GM12878 (cell line): Measurements from ENCODE around the gene RNU6-1. TPM values are rescaled to one million over a fixed set of nuclear protein-coding genes. Genes with fewer than 3 reads are reported as not detected.

ENCODE experiments used
- ATAC-seq: fragments of 200-7000 bp; cut with Tn5 transposase; 3 replicates; pipeline ENCODE4 v1.9.1; 2020; ENCODE audit warnings: mild to moderate bottlenecking, moderate library complexity
- BruUV-seq: library from RNA; stranded (reverse); fragments of 400-500 nt; replicated peaks from 2 replicates; lab custom pipeline; 2021; lab: Mats Ljungman, UMichigan
- CTCF ChIA-PET: fragments of 300-600 bp; sonication (Branson Sonifier 250); formaldehyde crosslinking; extraction: SDS; loops from one replicate; lab custom pipeline; 2021; ENCODE audit warnings: inconsistent platforms; lab: Yijun Ruan, JAX
- POLR2A ChIA-PET: fragments of 350-600 bp; formaldehyde crosslinking; extraction: SDS; loops from one replicate; lab custom pipeline; 2021; ENCODE audit warnings: inconsistent platforms; lab: Charles Lee
- RAD21 ChIA-PET: fragments of 300-600 bp; sonication (Branson Sonifier 250); formaldehyde crosslinking; loops from one replicate; lab custom pipeline; 2023; ENCODE audit warnings: antibody characterized with exemption; ENCODE audit not compliant: unreplicated experiment; lab: Charles Lee
- SMC1A ChIA-PET: fragments of 300-600 bp; sonication (Branson Sonifier 250); formaldehyde crosslinking; loops from one replicate; lab custom pipeline; 2023; ENCODE audit not compliant: unreplicated experiment, uncharacterized antibody; lab: Charles Lee
- DNase-seq: peaks from one replicate; pipeline ENCODE4 v3.0.0-alpha.2; 2011; ENCODE audit warnings: low read depth, low spot score
- FAIRE-seq: peaks from 3 replicates; lab custom pipeline; 2011; peaks lifted over from hg19 to GRCh38; lab: Jason Lieb, UNC
- H2AFZ ChIP-seq: 2 replicates; pipeline ENCODE4 v1.6.0; 2011; ENCODE audit warnings: low read depth, low read length, control low read depth; ENCODE audit not compliant: control insufficient read depth
- H3K27ac ChIP-seq: 2 replicates; pipeline ENCODE4 v1.5.1; 2011; ENCODE audit warnings: control low read depth; ENCODE audit not compliant: control insufficient read depth, insufficient read depth
- H3K27me3 ChIP-seq, 2 experiments: replicated peaks in 1 of 2; 2 replicates each; pipeline versions ENCODE4 v1.6.0 to v1.6.1; 2011; ENCODE audit warnings: low read length in 1 of 2; ENCODE audit not compliant: control insufficient read depth in 2 of 2, insufficient read depth in 2 of 2
- H3K36me3 ChIP-seq, 2 experiments: 2 replicates each; pipeline ENCODE4 v1.5.1; 2011; ENCODE audit warnings: low read length in 1 of 2; ENCODE audit not compliant: control insufficient read depth in 2 of 2, insufficient read depth in 2 of 2
- H3K4me1 ChIP-seq: 2 replicates; pipeline ENCODE4 v1.6.1; 2011; ENCODE audit warnings: mild to moderate bottlenecking, low read length, moderate library complexity, mixed read lengths; ENCODE audit not compliant: control insufficient read depth, insufficient read depth
- H3K4me2 ChIP-seq: 2 replicates; pipeline ENCODE4 v1.6.0; 2011; ENCODE audit warnings: control low read depth; ENCODE audit not compliant: control insufficient read depth, insufficient read depth
- H3K4me3 ChIP-seq: fragments of 200-600 bp; sonication (generic); 2 replicates; pipeline ENCODE4 v1.5.1; 2016
- H3K79me2 ChIP-seq: 2 replicates; pipeline ENCODE4 v1.6.0; 2011; ENCODE audit warnings: low read length; ENCODE audit not compliant: control insufficient read depth, insufficient read depth
- H3K9ac ChIP-seq: 2 replicates; pipeline ENCODE4 v1.8.0; 2011; ENCODE audit warnings: low read length, control low read depth, mixed read lengths; ENCODE audit not compliant: control insufficient read depth, insufficient read depth
- H3K9me3 ChIP-seq: replicated peaks from 3 replicates; pipeline ENCODE4 v1.5.1; 2011; ENCODE audit warnings: mild to moderate bottlenecking, low read length; ENCODE audit not compliant: control insufficient read depth, insufficient read depth
- H4K20me1 ChIP-seq: 2 replicates; pipeline ENCODE4 v1.6.0; 2011; ENCODE audit not compliant: control insufficient read depth, insufficient read depth
- BCL11A ChIP-seq: IDR thresholded peaks from 2 replicates; pipeline ENCODE4 v1.6.1; 2011; ENCODE audit warnings: low read depth, low read length
- CBFB ChIP-seq: IDR thresholded peaks from 2 replicates; pipeline ENCODE4 v1.6.1; 2016; ENCODE audit warnings: antibody characterized with exemption, low read depth
- CEBPZ ChIP-seq: fragments of 150-350 bp; IDR thresholded peaks from 2 replicates; pipeline ENCODE4 v1.6.1; 2016; ENCODE audit warnings: low read depth, low read length
- CHD4 ChIP-seq: fragments of 200-600 bp; sonication (generic); IDR thresholded peaks from 2 replicates; pipeline ENCODE4 v1.6.1; 2016; ENCODE audit warnings: mild to moderate bottlenecking
- FOS ChIP-seq: IDR thresholded peaks from 3 replicates; pipeline ENCODE4 v1.6.1; 2011; ENCODE audit warnings: borderline replicate concordance; ENCODE audit not compliant: insufficient read length; ENCODE audit errors: extremely low read depth
- HDGF ChIP-seq: fragments of 450-650 bp; IDR thresholded peaks from 2 replicates; pipeline ENCODE4 v1.6.1; 2016; ENCODE audit warnings: antibody characterized with exemption
- JUNB ChIP-seq: IDR thresholded peaks from 2 replicates; pipeline ENCODE4 v1.6.1; 2016; ENCODE audit warnings: antibody characterized with exemption, mild to moderate bottlenecking
- MTA3 ChIP-seq: IDR thresholded peaks from 2 replicates; pipeline ENCODE4 v1.6.1; 2012; ENCODE audit warnings: low read length, inconsistent platforms, borderline replicate concordance
- RB1 ChIP-seq: fragments of 450-650 bp; formaldehyde crosslinking; IDR thresholded peaks from 2 replicates; pipeline ENCODE4 v1.6.1; 2017; ENCODE audit warnings: mild to moderate bottlenecking, borderline replicate concordance
- RCOR1 ChIP-seq: conservative IDR thresholded peaks from 2 replicates; pipeline ENCODE4 v1.6.1; 2012; ENCODE audit warnings: low read depth, low read length, improper control_type of control experiment
- RELA ChIP-seq: fragments of 450-650 bp; IDR thresholded peaks from 2 replicates; pipeline ENCODE4 v1.8.0; 2014; ENCODE audit warnings: borderline replicate concordance; ENCODE audit not compliant: partially characterized antibody
- RELB ChIP-seq: fragments of 450-650 bp; IDR thresholded peaks from 2 replicates; pipeline ENCODE4 v1.6.1; 2017; ENCODE audit warnings: low read depth, mild to moderate bottlenecking, moderate library complexity
- REST ChIP-seq: IDR thresholded peaks from 2 replicates; pipeline ENCODE4 v1.6.1; 2012; ENCODE audit warnings: mild to moderate bottlenecking, low read depth, low read length
- SIX5 ChIP-seq: IDR thresholded peaks from 2 replicates; pipeline ENCODE4 v1.6.1; 2011; ENCODE audit warnings: mild to moderate bottlenecking, low read depth, low read length, moderate library complexity; ENCODE audit not compliant: severe bottlenecking
- SREBF1 ChIP-seq: IDR thresholded peaks from 2 replicates; pipeline ENCODE4 v1.6.1; 2012; ENCODE audit warnings: mild to moderate bottlenecking, low read length
- YBX1 ChIP-seq: fragments of 450-650 bp; IDR thresholded peaks from 2 replicates; pipeline ENCODE4 v1.6.1; 2016; ENCODE audit warnings: antibody characterized with exemption
- YY1 ChIP-seq: IDR thresholded peaks from 2 replicates; pipeline ENCODE4 v1.6.1; 2011; ENCODE audit warnings: low read depth, mild to moderate bottlenecking, low read length
- WGBS: methylation state at CpG from one replicate; pipeline ENCODE4 v1.1.6; 2016; ENCODE audit warnings: low lambda C conversion rate; ENCODE audit not compliant: insufficient replicate concordance, insufficient coverage; ENCODE audit errors: missing lambda C conversion rate; 5-methylcytosine and 5-hydroxymethylcytosine counted together
- in situ Hi-C: fragments of 300-500 bp; cut with MboI; formaldehyde crosslinking; loops from 9 replicates; pipeline ENCODE4 v1.14.3; 2018; ENCODE audit warnings: mixed read lengths
- intact Hi-C: fragments of 100-400 bp; cut with micrococcal nuclease; formaldehyde crosslinking; loops from one replicate; pipeline ENCODE4 v1.14.2; 2022; ENCODE audit not compliant: unreplicated experiment
- polyA plus RNA-seq, 11 experiments: library from polyadenylated mRNA; depleted of rRNA in 4 of 11; unstranded in 6 of 11; stranded (reverse) in 5 of 11; fragments of >200 nt; fragmentation: Nextera tagmentation in 4 of 11; fragmentation: Illumina TruSeq in 1 of 11; extraction: Ambion mirVana in 4 of 11; extraction: Trizol in 1 of 11; gene quantifications; 1 replicate in 1 of 11; 2 replicates in 10 of 11; pipeline versions ENCODE4 v1.2.1 to v1.2.3, GENCODE V29; 2011 to 2016; ENCODE audit warnings: inconsistent platforms in 2 of 11, missing spikeins in 2 of 11, low read depth in 1 of 11
- total RNA-seq, 4 experiments: library from RNA; depleted of rRNA in 3 of 4; stranded (reverse); fragments of >200 nt in 3 of 4; fragmentation: Illumina TruSeq in 1 of 4; extraction: Trizol in 1 of 4; gene quantifications; 2 replicates each; pipeline versions ENCODE4 v1.2.1 to v1.2.3, GENCODE V29; 2013 to 2021

RNU6-1 gene
- total and polyA plus RNA-seq, 10 of the 15 experiments (the other 5 are each of a cell fraction or from before 2014, with no cell fraction given) = not detected

- RAD21 ChIA-PET = interaction anchor here (0.5 to 4.4 kb wide), 9 partner anchors 21 to 348 kb away, joined by 3 to 67 read pairs (median 14); partner anchors contain the start of gene PIAS1
- no peaks in the 10 kb centered on the region for H3K36me3 ChIP-seq
- DNase-seq (no peak), ATAC-seq (no peak), FAIRE-seq (no peak)
- no peaks in the 10 kb centered on the region for H4K20me1 ChIP-seq
- H3K9ac ChIP-seq = no peak overlapping the region
- POLR2A ChIA-PET = interaction anchor here (0.7 to 2.3 kb wide), 5 partner anchors 21 to 349 kb away, joined by 4 to 18 read pairs (median 7); partner anchors contain the start of gene PIAS1
- TF ChIP-seq RELB (no peak), REST (no peak), CEBPZ (no peak), FOS (no peak), RELA (no peak), SIX5 (no peak), CHD4 (no peak), MTA3 (no peak), CBFB (no peak), SREBF1 (no peak), YY1 (no peak), JUNB (no peak), BCL11A (no peak), RB1 (no peak), YBX1 (no peak), RCOR1 (no peak), HDGF (no peak)
- CTCF ChIA-PET = interaction anchor here (0.6 to 4.5 kb wide), 6 partner anchors 21 to 444 kb away, joined by 3 to 119 read pairs (median 8); no protein-coding TSS in a partner anchor
- H3K79me2 ChIP-seq = no peaks in the 10 kb centered on the region
- in situ Hi-C loops = loop anchor here (5.0 kb wide), 2 partner anchors 195 to 290 kb away; no protein-coding TSS in a partner anchor
- H2AFZ ChIP-seq = no peak overlapping the region
- H3K4me1 ChIP-seq = peaks cover 34% of the 10 kb centered on the region
- no TSS peak for BruUV-seq
- H3K27ac ChIP-seq = peak overlapping the region; percentile 86
- H3K4me2 ChIP-seq = peak overlapping the region; percentile 80
- SMC1A ChIA-PET = interaction anchor here (0.7 to 4.8 kb wide), 10 partner anchors 8 to 391 kb away, joined by 3 to 97 read pairs (median 12); partner anchors contain the start of gene PIAS1
- no peak overlapping the region for H3K4me3 ChIP-seq
- intact Hi-C loops = loop anchor here (2.0 to 5.0 kb wide), 4 partner anchors 21 to 365 kb away; partner anchors contain the start of genes CLN6 and RNU6-1
- H3K27me3 ChIP-seq = no peaks in the 10 kb centered on the region
- H3K9me3 ChIP-seq = no peaks in the 10 kb centered on the region
- WGBS = 98% methylated on average over 3 of the region's 3 CpGs
Observed at GRCh38 chr15:67861983-67862382, 22.1 kb upstream of the RNU6-1 start.
